H1 (cell line): ENCODE measurements around the gene IL18R1. TPM values are rescaled to one million over a fixed set of nuclear protein-coding genes. Genes with fewer than 3 reads are reported as not detected.

ENCODE experiments used
- CTCF ChIA-PET: fragments of 300-600 bp; sonication (Branson Sonifier 250); formaldehyde crosslinking; loops from one replicate; lab custom pipeline; 2021; ENCODE audit not compliant: partially characterized antibody; lab: Charles Lee
- POLR2A ChIA-PET: fragments of 300-600 bp; sonication (Branson Sonifier 250); formaldehyde crosslinking; loops from one replicate; lab custom pipeline; 2021; ENCODE audit warnings: inconsistent platforms; ENCODE audit not compliant: partially characterized antibody; lab: Charles Lee
- DNase-seq, 2 experiments: peaks; one replicate each; pipeline versions ENCODE4 v3.0.0 to v3.0.0-alpha.2; 2010 to 2022; ENCODE audit warnings: low spot score in 2 of 2, low read depth in 1 of 2, mixed read lengths in 1 of 2
- FAIRE-seq: peaks from 2 replicates; lab custom pipeline; 2011; peaks lifted over from hg19 to GRCh38; lab: Jason Lieb, UNC
- H2AFZ ChIP-seq: 2 replicates; pipeline ENCODE4 v1.8.1; 2012; ENCODE audit warnings: low read length, inconsistent platforms
- H2AK5ac ChIP-seq: 2 replicates; pipeline ENCODE4 v1.6.1; 2013; ENCODE audit warnings: low read depth, low read length
- H2BK120ac ChIP-seq: replicated peaks from 2 replicates; pipeline ENCODE3; 2013; ENCODE audit warnings: low read depth, low read length, inconsistent platforms
- H2BK12ac ChIP-seq: 2 replicates; pipeline ENCODE4 v1.6.1; 2013; ENCODE audit warnings: low read depth, low read length
- H2BK15ac ChIP-seq: 2 replicates; pipeline ENCODE4 v1.6.1; 2013; ENCODE audit warnings: low read length
- H2BK20ac ChIP-seq: 2 replicates; pipeline ENCODE4 v1.6.1; 2013; ENCODE audit warnings: low read length
- H2BK5ac ChIP-seq: 2 replicates; pipeline ENCODE4 v1.6.1; 2013; ENCODE audit warnings: low read depth, low read length
- H3K14ac ChIP-seq: 2 replicates; pipeline ENCODE4 v1.6.1; 2013; ENCODE audit warnings: inconsistent platforms; ENCODE audit not compliant: insufficient read length
- H3K18ac ChIP-seq: 2 replicates; pipeline ENCODE4 v1.6.1; 2013; ENCODE audit warnings: low read length; ENCODE audit errors: extremely low read depth
- H3K23ac ChIP-seq: 2 replicates; pipeline ENCODE4 v1.6.1; 2013; ENCODE audit warnings: inconsistent platforms; ENCODE audit not compliant: insufficient read length
- H3K23me2 ChIP-seq: 2 replicates; pipeline ENCODE4 v1.6.1; 2013; ENCODE audit warnings: low read depth, low read length
- H3K27ac ChIP-seq: 2 replicates; pipeline ENCODE4 v1.6.1; 2011; ENCODE audit warnings: low read depth, low read length, inconsistent platforms
- H3K27me3 ChIP-seq, 4 experiments: replicated peaks in 1 of 4; 1 replicate in 1 of 4; 2 replicates in 3 of 4; pipeline versions ENCODE4 v1.6.1 to v1.8.1; 2011 to 2013; ENCODE audit warnings: low read length in 3 of 4, mild to moderate bottlenecking in 3 of 4, inconsistent platforms in 2 of 4, mixed read lengths in 2 of 4, moderate library complexity in 1 of 4; ENCODE audit not compliant: control insufficient read depth in 3 of 4, insufficient read depth in 3 of 4; ENCODE audit errors: extremely low read depth in 1 of 4
- H3K36me3 ChIP-seq, 4 experiments: 2 replicates each; pipeline versions ENCODE4 v1.6.1 to v1.8.1; 2011 to 2013; ENCODE audit warnings: mild to moderate bottlenecking in 4 of 4, low read length in 3 of 4, moderate library complexity in 2 of 4, control low read depth in 1 of 4, inconsistent platforms in 1 of 4; ENCODE audit not compliant: insufficient read depth in 4 of 4, control insufficient read depth in 2 of 4
- H3K4ac ChIP-seq: replicated peaks from 2 replicates; pipeline ENCODE3; 2013; ENCODE audit warnings: low read length, low read depth, mixed read lengths, inconsistent platforms; ENCODE audit not compliant: insufficient read length
- H3K4me1 ChIP-seq, 4 experiments: replicated peaks in 1 of 4; 1 replicate in 1 of 4; 2 replicates in 3 of 4; pipeline versions ENCODE4 v1.6.1 to v1.8.1; 2011 to 2013; ENCODE audit warnings: low read length in 3 of 4, inconsistent platforms in 2 of 4, mixed read lengths in 1 of 4; ENCODE audit not compliant: insufficient read depth in 4 of 4, control insufficient read depth in 3 of 4
- H3K4me2 ChIP-seq, 2 experiments: 2 replicates each; pipeline versions ENCODE4 v1.6.1 to v1.8.1; 2011 to 2013; ENCODE audit warnings: low read depth in 2 of 2, low read length in 2 of 2, control low read depth in 1 of 2, inconsistent platforms in 1 of 2, mild to moderate bottlenecking in 1 of 2; ENCODE audit not compliant: insufficient read depth in 1 of 2
- H3K4me3 ChIP-seq, 4 experiments: fragments of 200-600, 300-600 bp in 1 of 4; sonication (generic), shearing (Covaris generic), sonication (Bioruptor Twin) in 1 of 4; 2 replicates each; pipeline versions ENCODE4 v1.5.1 to v1.8.1; 2011 to 2016; ENCODE audit warnings: low read length in 4 of 4, low read depth in 3 of 4, control low read depth in 2 of 4, inconsistent platforms in 2 of 4, mild to moderate bottlenecking in 2 of 4, mixed read lengths in 1 of 4, moderate library complexity in 1 of 4; ENCODE audit not compliant: insufficient read depth in 2 of 4; ENCODE audit errors: extremely low read depth in 1 of 4
- H3K56ac ChIP-seq: replicated peaks from 2 replicates; pipeline ENCODE3; 2013; ENCODE audit warnings: low read depth, mild to moderate bottlenecking, mixed read lengths, low read length, inconsistent platforms; ENCODE audit not compliant: insufficient read length
- H3K79me1 ChIP-seq: 2 replicates; pipeline ENCODE4 v1.6.1; 2013; ENCODE audit warnings: low read depth, low read length, control low read depth
- H3K79me2 ChIP-seq, 2 experiments: 2 replicates each; pipeline versions ENCODE4 v1.6.1 to v1.8.1; 2012 to 2013; ENCODE audit warnings: low read length in 2 of 2, mild to moderate bottlenecking in 2 of 2, inconsistent platforms in 1 of 2; ENCODE audit not compliant: insufficient read depth in 2 of 2, control insufficient read depth in 1 of 2
- H3K9ac ChIP-seq, 4 experiments: replicated peaks in 1 of 4; 1 replicate in 1 of 4; 2 replicates in 3 of 4; pipeline versions ENCODE4 v1.6.1 to v1.8.1; 2011 to 2013; ENCODE audit warnings: low read depth in 3 of 4, low read length in 3 of 4, control low read depth in 2 of 4, mild to moderate bottlenecking in 2 of 4, moderate library complexity in 2 of 4, inconsistent platforms in 1 of 4; ENCODE audit errors: extremely low read depth in 1 of 4
- H3K9me3 ChIP-seq, 2 experiments: 2 replicates each; pipeline versions ENCODE4 v1.6.1 to v1.8.1; 2012 to 2013; ENCODE audit warnings: mild to moderate bottlenecking in 2 of 2, moderate library complexity in 2 of 2, control low read depth in 1 of 2, inconsistent platforms in 1 of 2, low read depth in 1 of 2, low read length in 1 of 2, mixed read lengths in 1 of 2; ENCODE audit not compliant: insufficient read depth in 2 of 2
- H4K20me1 ChIP-seq, 2 experiments: replicated peaks in 1 of 2; 2 replicates each; pipeline versions ENCODE3 to v1.8.1; 2011 to 2013; ENCODE audit warnings: inconsistent platforms in 2 of 2, low read length in 2 of 2, mild to moderate bottlenecking in 1 of 2; ENCODE audit not compliant: insufficient read depth in 2 of 2, control insufficient read depth in 1 of 2
- H4K5ac ChIP-seq: 2 replicates; pipeline ENCODE4 v1.6.1; 2013; ENCODE audit warnings: low read length, low read depth, mixed read lengths, inconsistent platforms; ENCODE audit not compliant: insufficient read length
- H4K8ac ChIP-seq: 2 replicates; pipeline ENCODE4 v1.8.0; 2013; ENCODE audit warnings: mild to moderate bottlenecking, moderate library complexity, low read length, inconsistent platforms; ENCODE audit not compliant: insufficient read depth; ENCODE audit errors: extremely low read depth
- H4K91ac ChIP-seq: replicated peaks from 2 replicates; pipeline ENCODE3; 2013; ENCODE audit warnings: low read length, mixed read lengths, inconsistent platforms; ENCODE audit not compliant: insufficient read length
- ASH2L ChIP-seq: fragments of 200-600, 300-600 bp; sonication (generic); IDR thresholded peaks from one replicate; pipeline ENCODE4 v1.7.1; 2017; ENCODE audit warnings: low read length
- ATF3 ChIP-seq: IDR thresholded peaks from 2 replicates; pipeline ENCODE4 v1.6.1; 2011; ENCODE audit warnings: low read depth, mild to moderate bottlenecking, low read length; ENCODE audit not compliant: insufficient read depth
- BCL11A ChIP-seq, 2 experiments: IDR thresholded peaks; one replicate each; pipeline ENCODE4 v1.6.1; 2011; ENCODE audit warnings: low read depth in 2 of 2, low read length in 2 of 2, mild to moderate bottlenecking in 2 of 2
- CREB1 ChIP-seq: IDR thresholded peaks from 2 replicates; pipeline ENCODE4 v1.6.1; 2012; ENCODE audit warnings: inconsistent platforms
- EZH2 ChIP-seq: fragments of 200-600 bp; sonication (generic); IDR thresholded peaks from 2 replicates; pipeline ENCODE4 v1.7.1; 2012; ENCODE audit warnings: low read depth, mild to moderate bottlenecking, moderate library complexity, low read length, inconsistent platforms; ENCODE audit not compliant: severe bottlenecking
- HDAC2 ChIP-seq, 2 experiments: fragments of 300-600 bp in 1 of 2; sonication (generic) in 1 of 2; IDR thresholded peaks; 2 replicates each; pipeline ENCODE4 v1.6.1; 2011 to 2012; ENCODE audit warnings: low read depth in 2 of 2, low read length in 2 of 2, mild to moderate bottlenecking in 2 of 2, moderate library complexity in 2 of 2, borderline replicate concordance in 1 of 2, inconsistent platforms in 1 of 2
- HDAC6 ChIP-seq: IDR thresholded peaks from one replicate; pipeline ENCODE4 v1.7.1; 2012; ENCODE audit warnings: low read depth, mild to moderate bottlenecking, inconsistent platforms, low read length, moderate library complexity
- KDM5A ChIP-seq: fragments of 200-600 bp; IDR thresholded peaks from 2 replicates; pipeline ENCODE4 v1.7.1; 2012; ENCODE audit warnings: mild to moderate bottlenecking, low read length, inconsistent platforms, mixed read lengths
- NANOG ChIP-seq: IDR thresholded peaks from 2 replicates; pipeline ENCODE4 v1.6.1; 2011; ENCODE audit warnings: low read length, low read depth, mild to moderate bottlenecking, inconsistent platforms; ENCODE audit not compliant: insufficient read depth, poor library complexity, severe bottlenecking
- NRF1 ChIP-seq: IDR thresholded peaks from 2 replicates; pipeline ENCODE4 v1.6.1; 2011; ENCODE audit warnings: mild to moderate bottlenecking, low read depth, low read length, improper control_type of control experiment
- POLR2AphosphoS5 ChIP-seq: IDR thresholded peaks from 2 replicates; pipeline ENCODE4 v1.6.1; 2011; ENCODE audit warnings: low read depth, low read length
- RXRA ChIP-seq: IDR thresholded peaks from 2 replicates; pipeline ENCODE4 v1.6.1; 2011; ENCODE audit warnings: low read depth, mild to moderate bottlenecking, low read length, moderate library complexity; ENCODE audit not compliant: insufficient read depth
- SIRT6 ChIP-seq: IDR thresholded peaks from one replicate; pipeline ENCODE4 v1.7.1; 2012; ENCODE audit warnings: low read length, inconsistent platforms
- SUZ12 ChIP-seq: fragments of 200-600 bp; sonication (generic); IDR thresholded peaks from 2 replicates; pipeline ENCODE4 v1.6.1; 2012; ENCODE audit warnings: mild to moderate bottlenecking, inconsistent platforms, low read length, moderate library complexity, mixed read lengths
- TBP ChIP-seq: IDR thresholded peaks from 2 replicates; pipeline ENCODE4 v1.6.1; 2011; ENCODE audit warnings: low read depth, low read length, improper control_type of control experiment
- WGBS, 2 experiments: shearing (Covaris generic) in 1 of 2; methylation state at CpG; one replicate each; pipeline versions ENCODE4 v1.1.6 to v1.1.7; 2013 to 2015; ENCODE audit warnings: low lambda C conversion rate in 2 of 2, mixed read lengths in 2 of 2, inconsistent platforms in 1 of 2, low coverage in 1 of 2, missing lambda C conversion rate in 1 of 2; ENCODE audit not compliant: insufficient replicate concordance in 2 of 2, insufficient coverage in 1 of 2, insufficient read length in 1 of 2; ENCODE audit errors: extremely low coverage in 1 of 2, missing lambda C conversion rate in 1 of 2; 5-methylcytosine and 5-hydroxymethylcytosine counted together
- polyA plus RNA-seq, 7 experiments: library from polyadenylated mRNA; depleted of rRNA in 3 of 7; stranded (reverse) in 5 of 7; unstranded in 2 of 7; fragments of >200 nt in 5 of 7; fragments of 200-250 nt in 2 of 7; gene quantifications; 1 replicate in 5 of 7; 2 replicates in 1 of 7; 4 replicates in 1 of 7; pipeline versions ENCODE4 v1.2.1 to v1.2.3, GENCODE V29; 2011 to 2013; ENCODE audit warnings: missing spikeins in 2 of 7, mixed read lengths in 2 of 7
- total RNA-seq: library from RNA; stranded (reverse); fragmentation: NEBNext Ultra II Directional; extraction: Animal tissue kit (Norgen Biotek cat#: 25700); gene quantifications from 2 replicates; pipeline ENCODE4 v1.2.1, GENCODE V29; 2021

Gene IL18R1
- total and polyA plus RNA-seq, 2 of the 8 experiments (the other 6 are each of a cell fraction or from before 2014, with no cell fraction given) = 0.54 TPM; not detected in 1

GRCh38 chr2:102422910-102423309 is 67.3 kb downstream of the IL18R1 start, which contains the start of gene IL18RAP:
Gene IL18RAP, plus strand, starts transcription at chr2:102423160. Its CDS starts 118 bp downstream, at chr2:102423278.
- FAIRE-seq (no peak), DNase-seq (no peak)
- H4K91ac ChIP-seq = no peak within 1 kb of the TSS
- H3K9ac ChIP-seq = no peak within 1 kb of the TSS
- H3K4me2 ChIP-seq = no peak within 1 kb of the TSS
- H3K4ac ChIP-seq = no peak within 1 kb of the TSS
- H2BK5ac ChIP-seq = no peak within 1 kb of the TSS
- no peak within 1 kb of the TSS for H2BK12ac ChIP-seq
- H3K27me3 ChIP-seq = no peaks in the 10 kb centered on the region
- H4K8ac ChIP-seq = no peak within 1 kb of the TSS
- H3K56ac ChIP-seq = no peak within 1 kb of the TSS
- no peak within 1 kb of the TSS for H2AK5ac ChIP-seq
- no peak within 1 kb of the TSS for H3K14ac ChIP-seq
- no peak within 1 kb of the TSS for H4K5ac ChIP-seq
- H4K20me1 ChIP-seq = no peaks in the 10 kb centered on the region
- no peaks in the 10 kb centered on the region for H3K79me1 ChIP-seq
- H3K9me3 ChIP-seq = no peaks in the 10 kb centered on the region
- no peak within 1 kb of the TSS for H2AFZ ChIP-seq
- CTCF ChIA-PET = interaction anchor here (1.0 kb wide), 3 partner anchors 108 to 188 kb away, joined by 3 read pairs; no protein-coding TSS in a partner anchor
- H3K36me3 ChIP-seq = no peaks in the 10 kb centered on the region
- no peak within 1 kb of the TSS for H2BK120ac ChIP-seq
- no peaks in the 10 kb centered on the region for H3K79me2 ChIP-seq
- no peak within 1 kb of the TSS for H3K18ac ChIP-seq
- no peak within 1 kb of the TSS for H2BK15ac ChIP-seq
- H3K23me2 ChIP-seq = no peaks in the 10 kb centered on the region
- no peaks in the 10 kb centered on the region for H3K4me1 ChIP-seq
- no peak within 1 kb of the TSS for H3K23ac ChIP-seq
- POLR2A ChIA-PET = no interaction called here
- H3K4me3 ChIP-seq = no peak within 1 kb of the TSS
- 95% methylated on average over 3 of the region's 3 CpGs; no CpG with 5 or more reads in 1 of the 2 experiments for WGBS, 2 experiments
- no peak within 1 kb of the TSS for H2BK20ac ChIP-seq
- no peak within 1 kb of the TSS for H3K27ac ChIP-seq
- TF ChIP-seq SIRT6 = no peak
- no peak for TF ChIP-seq EZH2
- no peak for TF ChIP-seq CREB1
- TF ChIP-seq ATF3 = no peak
- no peak for TF ChIP-seq BCL11A (IDR thresholded peaks at IDR 0.05; ENCODE audit: low read depth in 2 of 2, low read length in 2 of 2)
- TF ChIP-seq NRF1 = no peak
- no peak for TF ChIP-seq KDM5A
- TF ChIP-seq TBP = no peak
- no peak for TF ChIP-seq ASH2L
- TF ChIP-seq RXRA = no peak
- TF ChIP-seq POLR2AphosphoS5 = no peak
- TF ChIP-seq NANOG = no peak
- TF ChIP-seq SUZ12 = no peak
- no peak for TF ChIP-seq HDAC6
- TF ChIP-seq HDAC2 (IDR thresholded peaks at IDR 0.05; ENCODE audit: borderline replicate concordance in 1 of 2, low read depth in 2 of 2, low read length in 2 of 2) = no peak
